ENCODE data around the gene FADS2. TPM values are rescaled to one million over a fixed set of nuclear protein-coding genes. Genes with fewer than 3 reads are reported as not detected.

Gene FADS2
- total RNA-seq, 4 donors from 2014 or later = 1.6 to 30.7 (median 12.0) TPM

GRCh38 chr11:61780581-61781162, 47.4 kb upstream of the FADS2 start:
- no peak overlapping the region for H3K4me3 ChIP-seq
- H3K36me3 ChIP-seq = peaks cover 0 to 64% (median 0%) of the 10 kb centered on the region in 3 donors
- no peaks in the 10 kb centered on the region for H3K27me3 ChIP-seq
- no peaks in the 10 kb centered on the region for H3K9me3 ChIP-seq
- H3K4me1 ChIP-seq = peaks cover 0 to 6% (median 0%) of the 10 kb centered on the region in 4 donors
- no peak overlapping the region for H3K27ac ChIP-seq
- DNase-seq = no peak
- no peak for TF ChIP-seq CTCF (IDR thresholded peaks at IDR 0.05)
- TF ChIP-seq POLR2A (IDR thresholded peaks at IDR 0.05) = no peak

GRCh38 chr11:61781585-61781984, 46.5 kb upstream of the FADS2 start:
- no peak for DNase-seq
- Histone ChIP-seq H3K9me3 (no peaks in the 10 kb centered on the region), H3K4me1 (peaks cover 0 to 6% (median 0%) of the 10 kb centered on the region in 4 donors), H3K27ac (no peak overlapping the region), H3K4me3 (no peak overlapping the region), H3K27me3 (no peaks in the 10 kb centered on the region), H3K36me3 (peaks cover 0 to 74% (median 0%) of the 10 kb centered on the region in 3 donors)
- TF ChIP-seq CTCF (IDR thresholded peaks at IDR 0.05) = no peak
- no peak for TF ChIP-seq POLR2A (IDR thresholded peaks at IDR 0.05)

- no peaks in the 10 kb centered on the region for H3K27me3 ChIP-seq
- TF ChIP-seq CTCF (IDR thresholded peaks at IDR 0.05) (no peak), POLR2A (IDR thresholded peaks at IDR 0.05) (no peak)
- H3K4me3 ChIP-seq = no peak overlapping the region
- DNase-seq = no peak
- H3K4me1 ChIP-seq = peaks cover 0 to 1% (median 0%) of the 10 kb centered on the region in 4 donors
- no peak overlapping the region for H3K27ac ChIP-seq
- no peaks in the 10 kb centered on the region for H3K9me3 ChIP-seq
- H3K36me3 ChIP-seq = peaks cover 0 to 76% (median 0%) of the 10 kb centered on the region in 3 donors
Measured at GRCh38 chr11:61782299-61782698, 45.8 kb upstream of the FADS2 start.

- no peak for DNase-seq
- Histone ChIP-seq H3K9me3 (no peaks in the 10 kb centered on the region), H3K4me1 (no peaks in the 10 kb centered on the region), H3K4me3 (no peak overlapping the region), H3K27me3 (no peaks in the 10 kb centered on the region), H3K36me3 (peaks cover 0 to 76% (median 0%) of the 10 kb centered on the region in 3 donors), H3K27ac (no peak overlapping the region)
- no peak for TF ChIP-seq POLR2A (IDR thresholded peaks at IDR 0.05)
- no peak for TF ChIP-seq CTCF (IDR thresholded peaks at IDR 0.05)
Measured at GRCh38 chr11:61782841-61783240, 45.3 kb upstream of the FADS2 start.

- Histone ChIP-seq H3K27me3 (no peaks in the 10 kb centered on the region), H3K36me3 (peaks cover 0 to 81% (median 0%) of the 10 kb centered on the region in 3 donors), H3K4me3 (no peak overlapping the region), H3K27ac (no peak overlapping the region), H3K4me1 (no peaks in the 10 kb centered on the region), H3K9me3 (no peaks in the 10 kb centered on the region)
- TF ChIP-seq CTCF (IDR thresholded peaks at IDR 0.05) (no peak), POLR2A (IDR thresholded peaks at IDR 0.05) (no peak)
- no peak for DNase-seq
Measured at GRCh38 chr11:61783717-61784505, 44.2 kb upstream of the FADS2 start.
